SK-N-SH treated with all-trans-retinoic acid at 6 μM for 48 hours (cell line): ENCODE data around the gene KNSTRN.

ENCODE experiments used
- ATAC-seq: fragments of 200-7000 bp; cut with Tn5 transposase; 3 replicates; pipeline ENCODE4 v1.9.1; 2020; ENCODE audit warnings: mild to moderate bottlenecking, moderate library complexity
- ARNTL ChIP-seq: fragments of 450-650 bp; formaldehyde crosslinking; IDR thresholded peaks from 2 replicates; pipeline ENCODE4 v1.5.0; 2020; ENCODE audit warnings: low read depth, mild to moderate bottlenecking, moderate library complexity, borderline replicate concordance
- BACH2 ChIP-seq: fragments of 250-450 bp; sonication (Bioruptor Pico); IDR thresholded peaks from 2 replicates; pipeline ENCODE4 v1.9.0; 2021; ENCODE audit warnings: mild to moderate bottlenecking, borderline replicate concordance
- CSDC2 ChIP-seq: fragments of 250-450 bp; sonication (Bioruptor Pico); IDR thresholded peaks from 2 replicates; pipeline ENCODE4 v1.5.0; 2020; ENCODE audit warnings: mild to moderate bottlenecking, moderate library complexity
- GLIS3 ChIP-seq: fragments of 250-450 bp; sonication (Bioruptor Pico); IDR thresholded peaks from 2 replicates; pipeline ENCODE4 v1.5.0; 2020; ENCODE audit warnings: mild to moderate bottlenecking, moderate library complexity
- ISL1 ChIP-seq: fragments of 250-450 bp; sonication (Bioruptor Pico); IDR thresholded peaks from 2 replicates; pipeline ENCODE4 v2.1.2; 2022; ENCODE audit warnings: mild to moderate bottlenecking, moderate library complexity
- OSR1 ChIP-seq: fragments of 250-450 bp; sonication (Bioruptor Pico); IDR thresholded peaks from 2 replicates; pipeline ENCODE4 v1.8.0; 2022; ENCODE audit warnings: moderate library complexity, mild to moderate bottlenecking, inconsistent platforms
- PPARA ChIP-seq: fragments of 250-450 bp; sonication (Bioruptor Pico); IDR thresholded peaks from 2 replicates; pipeline ENCODE4 v1.5.0; 2020; ENCODE audit warnings: mild to moderate bottlenecking, borderline replicate concordance
- RARB ChIP-seq: fragments of 250-450 bp; sonication (Bioruptor Pico); IDR thresholded peaks from 2 replicates; pipeline ENCODE4 v1.8.0; 2021; ENCODE audit warnings: mild to moderate bottlenecking, moderate library complexity
- SNAI2 ChIP-seq: fragments of 250-450 bp; sonication (Bioruptor Pico); IDR thresholded peaks from 2 replicates; pipeline ENCODE4 v1.5.0; 2020; ENCODE audit warnings: mild to moderate bottlenecking, moderate library complexity
- TCF4 ChIP-seq: fragments of 250-450 bp; sonication (Bioruptor Pico); IDR thresholded peaks from 2 replicates; pipeline ENCODE4 v1.8.0; 2021; ENCODE audit warnings: mild to moderate bottlenecking, moderate library complexity, borderline replicate concordance
- TOX ChIP-seq: fragments of 250-450 bp; sonication (Bioruptor Pico); IDR thresholded peaks from 2 replicates; pipeline ENCODE4 v1.8.0; 2021; ENCODE audit warnings: mild to moderate bottlenecking, moderate library complexity, borderline replicate concordance
- ZC3H10 ChIP-seq: fragments of 250-450 bp; sonication (Bioruptor Pico); IDR thresholded peaks from 2 replicates; pipeline ENCODE4 v1.5.1; 2021; ENCODE audit warnings: mild to moderate bottlenecking, moderate library complexity
- ZFP30 ChIP-seq: fragments of 450-650 bp; formaldehyde crosslinking; IDR thresholded peaks from 2 replicates; pipeline ENCODE4 v1.5.0; 2022; ENCODE audit warnings: mild to moderate bottlenecking, moderate library complexity
- ZNF565 ChIP-seq: fragments of 450-650 bp; formaldehyde crosslinking; conservative IDR thresholded peaks from 2 replicates; pipeline ENCODE4 v1.5.0; 2020; ENCODE audit warnings: low read depth, mild to moderate bottlenecking, moderate library complexity
- ZNF70 ChIP-seq: fragments of 450-650 bp; formaldehyde crosslinking; IDR thresholded peaks from 2 replicates; pipeline ENCODE4 v1.5.0; 2020; ENCODE audit warnings: mild to moderate bottlenecking, moderate library complexity
- ZNF8 ChIP-seq: fragments of 450-650 bp; formaldehyde crosslinking; IDR thresholded peaks from 2 replicates; pipeline ENCODE4 v1.5.0; 2020; ENCODE audit warnings: mild to moderate bottlenecking, moderate library complexity
- TF ChIP-seq, protein P1 (sequence below): fragments of 250-450 bp; sonication (Bioruptor Pico); IDR thresholded peaks from 2 replicates; pipeline ENCODE4 v1.5.1; 2020; ENCODE audit warnings: low read depth, mild to moderate bottlenecking, moderate library complexity
- TF ChIP-seq, protein P2 (sequence below): fragments of 250-450 bp; sonication (Bioruptor Pico); IDR thresholded peaks from 2 replicates; pipeline ENCODE4 v1.5.1; 2021; ENCODE audit warnings: mild to moderate bottlenecking, moderate library complexity
- TF ChIP-seq, protein P3 (sequence below): fragments of 250-450 bp; sonication (Bioruptor Pico); IDR thresholded peaks from 2 replicates; pipeline ENCODE4 v1.8.0; 2020; ENCODE audit warnings: mild to moderate bottlenecking, moderate library complexity, borderline replicate concordance

The KNSTRN gene

DNA sequence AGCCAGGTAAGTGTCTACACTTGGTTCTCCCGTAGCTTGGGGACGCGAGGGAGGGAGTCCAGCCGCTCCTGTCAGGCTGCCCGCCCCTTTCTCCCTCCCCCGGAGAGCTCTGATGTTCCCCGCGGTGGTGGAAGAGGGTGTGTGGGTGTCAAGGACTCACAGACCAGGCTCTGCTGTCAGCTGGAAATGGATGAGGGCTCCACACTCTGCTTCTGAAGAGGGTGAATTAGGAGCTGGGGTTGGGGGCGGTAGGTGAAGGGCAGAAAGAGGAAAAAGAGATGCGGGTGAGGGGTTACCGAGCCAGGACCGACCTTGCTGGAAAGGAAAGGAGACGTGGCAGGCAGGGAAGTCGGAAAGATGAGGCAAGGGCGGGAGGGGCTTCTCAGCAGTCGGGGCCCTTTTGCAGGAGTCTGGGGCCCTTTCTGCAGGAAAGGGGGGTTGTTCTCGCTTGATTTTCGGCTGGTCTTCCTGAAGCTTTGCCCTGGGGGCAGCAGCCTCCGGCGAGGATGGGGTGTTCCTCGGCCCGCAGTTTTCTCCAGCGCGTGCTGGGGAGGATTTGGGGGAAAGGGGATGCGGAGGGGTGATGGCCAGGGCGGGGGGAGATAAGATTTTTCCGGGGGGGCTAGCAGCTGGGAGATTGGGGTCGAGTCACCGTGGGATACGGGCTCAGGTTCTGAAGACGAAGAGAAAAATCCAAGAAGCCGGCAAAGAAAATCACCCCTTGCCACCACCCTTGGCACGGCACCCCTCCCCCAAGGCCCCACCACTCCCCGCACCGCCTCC is 57.6 kb downstream of the KNSTRN start:
- peak; percentile 44 for ATAC-seq
- TF ChIP-seq, protein P1, sequence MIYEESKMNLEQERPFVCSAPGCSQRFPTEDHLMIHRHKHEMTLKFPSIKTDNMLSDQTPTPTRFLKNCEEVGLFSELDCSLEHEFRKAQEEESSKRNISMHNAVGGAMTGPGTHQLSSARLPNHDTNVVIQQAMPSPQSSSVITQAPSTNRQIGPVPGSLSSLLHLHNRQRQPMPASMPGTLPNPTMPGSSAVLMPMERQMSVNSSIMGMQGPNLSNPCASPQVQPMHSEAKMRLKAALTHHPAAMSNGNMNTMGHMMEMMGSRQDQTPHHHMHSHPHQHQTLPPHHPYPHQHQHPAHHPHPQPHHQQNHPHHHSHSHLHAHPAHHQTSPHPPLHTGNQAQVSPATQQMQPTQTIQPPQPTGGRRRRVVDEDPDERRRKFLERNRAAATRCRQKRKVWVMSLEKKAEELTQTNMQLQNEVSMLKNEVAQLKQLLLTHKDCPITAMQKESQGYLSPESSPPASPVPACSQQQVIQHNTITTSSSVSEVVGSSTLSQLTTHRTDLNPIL: no peak
- TF ChIP-seq, all 23 proteins: peak for 0

DNA sequence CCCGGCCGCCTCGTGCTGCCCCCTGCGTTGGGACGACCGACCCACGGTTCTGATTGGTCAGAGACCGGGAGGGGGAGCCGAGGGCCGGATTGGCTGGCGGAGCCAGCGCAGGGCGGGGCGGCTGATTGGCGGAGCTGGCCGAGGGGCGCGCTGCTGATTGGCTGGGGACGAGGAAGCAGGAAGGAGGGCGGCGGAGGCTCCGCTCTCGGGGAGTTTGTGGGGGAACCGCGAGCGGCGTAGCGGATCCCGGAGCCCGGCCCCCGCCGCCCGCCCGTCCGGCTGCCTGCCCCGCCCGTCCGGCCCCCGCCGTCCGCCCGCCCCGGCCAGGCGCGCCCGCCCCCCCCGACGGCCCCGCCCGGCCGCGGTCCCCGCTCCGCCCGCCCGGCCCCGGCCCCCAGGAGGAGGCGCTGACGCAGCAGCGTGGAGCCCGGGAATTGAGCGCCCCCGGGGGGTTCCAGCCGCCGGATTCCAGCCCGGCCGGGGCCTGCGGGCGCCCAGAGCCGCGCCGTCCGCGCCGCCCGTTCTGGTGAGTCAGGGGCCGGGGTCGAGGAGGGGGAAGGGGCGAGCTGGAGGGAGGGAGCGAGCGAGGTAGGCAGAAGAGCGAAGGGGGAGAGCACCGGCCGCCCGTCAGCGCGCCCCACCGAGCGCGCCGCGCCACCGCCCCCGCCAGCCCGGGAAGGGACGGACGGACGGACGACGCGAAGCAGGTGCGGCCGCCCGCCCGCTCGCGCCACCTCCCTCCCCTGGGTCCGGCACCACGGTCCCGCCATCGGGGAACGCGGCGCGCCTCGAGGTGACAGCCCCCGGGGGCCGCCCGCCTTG is 58.4 kb downstream of the KNSTRN start, which contains the start of gene BAHD1:
Gene BAHD1 (plus strand): TSS at position 211 of the 822 bp plus-strand sequence. CDS start 17,512 bp downstream, outside the sequence.
- peak; percentile 89 for ATAC-seq
- TF ChIP-seq, protein P1: no peak
- TF ChIP-seq ZNF8 (CRISPR knock-in tag): no peak
- TF ChIP-seq ARNTL (CRISPR knock-in tag): no peak
- TF ChIP-seq TCF4 (CRISPR knock-in tag): no peak
- no peak for TF ChIP-seq CSDC2 (CRISPR knock-in tag)
- TF ChIP-seq GLIS3 (CRISPR knock-in tag): no peak
- no peak for TF ChIP-seq PPARA (CRISPR knock-in tag)
- TF ChIP-seq OSR1 (CRISPR knock-in tag): no peak
- TF ChIP-seq, protein P2, sequence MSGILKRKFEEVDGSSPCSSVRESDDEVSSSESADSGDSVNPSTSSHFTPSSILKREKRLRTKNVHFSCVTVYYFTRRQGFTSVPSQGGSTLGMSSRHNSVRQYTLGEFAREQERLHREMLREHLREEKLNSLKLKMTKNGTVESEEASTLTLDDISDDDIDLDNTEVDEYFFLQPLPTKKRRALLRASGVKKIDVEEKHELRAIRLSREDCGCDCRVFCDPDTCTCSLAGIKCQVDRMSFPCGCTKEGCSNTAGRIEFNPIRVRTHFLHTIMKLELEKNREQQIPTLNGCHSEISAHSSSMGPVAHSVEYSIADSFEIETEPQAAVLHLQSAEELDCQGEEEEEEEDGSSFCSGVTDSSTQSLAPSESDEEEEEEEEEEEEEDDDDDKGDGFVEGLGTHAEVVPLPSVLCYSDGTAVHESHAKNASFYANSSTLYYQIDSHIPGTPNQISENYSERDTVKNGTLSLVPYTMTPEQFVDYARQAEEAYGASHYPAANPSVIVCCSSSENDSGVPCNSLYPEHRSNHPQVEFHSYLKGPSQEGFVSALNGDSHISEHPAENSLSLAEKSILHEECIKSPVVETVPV (CRISPR knock-in tag): no peak
- no peak for TF ChIP-seq TOX
- TF ChIP-seq ZFP30 (CRISPR knock-in tag): no peak
- no peak for TF ChIP-seq ZC3H10 (CRISPR knock-in tag)
- no peak for TF ChIP-seq ZNF70 (CRISPR knock-in tag)
- TF ChIP-seq ZNF565 (CRISPR knock-in tag): no peak

DNA sequence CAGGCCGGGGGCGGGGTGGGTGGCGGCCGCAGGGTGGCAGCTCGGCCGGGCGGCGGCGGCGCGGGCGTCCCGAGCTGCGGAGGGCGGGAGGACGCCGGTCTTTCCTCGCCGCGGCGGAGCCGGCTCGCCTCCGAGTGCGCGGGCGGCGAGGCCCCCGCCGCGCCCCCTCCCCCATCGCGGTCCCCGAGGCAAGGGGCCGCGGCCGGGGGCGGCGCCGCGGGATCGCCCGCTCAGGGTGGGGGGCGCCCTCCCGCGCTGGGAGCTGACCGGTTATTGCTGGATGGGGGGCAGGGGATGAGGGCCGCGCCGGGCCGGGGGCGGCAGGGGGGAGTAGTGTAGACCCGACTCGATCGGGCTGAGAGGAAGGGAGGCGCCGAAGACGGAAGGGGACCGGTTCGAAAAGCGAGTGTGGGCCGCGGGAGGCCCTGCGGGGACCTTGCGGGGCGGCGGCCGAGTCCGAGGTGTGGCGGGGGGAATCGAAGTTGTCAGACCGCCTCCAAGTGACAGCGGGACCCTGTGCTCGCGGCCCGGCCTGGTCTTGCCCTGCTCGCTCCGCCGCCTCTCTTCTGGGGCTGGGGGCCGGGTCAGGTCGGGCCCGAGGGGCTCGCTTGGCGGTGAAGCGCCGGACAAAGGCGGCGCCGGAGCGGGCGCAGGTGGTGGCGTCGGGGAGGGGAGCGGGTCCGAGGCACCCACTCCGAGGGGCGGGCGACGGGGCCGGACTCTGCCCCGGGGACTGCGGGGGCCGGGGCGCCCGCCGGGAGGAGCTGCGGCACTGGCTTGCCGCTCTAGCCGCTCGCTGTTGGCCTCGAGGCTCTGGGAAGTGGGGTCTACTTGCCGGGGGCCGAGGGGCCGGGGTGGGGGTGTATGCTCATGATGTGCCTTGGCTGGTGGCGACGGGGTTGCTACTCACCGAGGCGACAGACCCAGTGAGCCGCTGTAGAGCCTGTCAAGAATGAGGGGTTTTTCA is 59.3 kb downstream of the KNSTRN start:
- 0 out of 3 replicates have a peak, but pooled peaks have one; percentile 5 for ATAC-seq
- TF ChIP-seq CSDC2 (CRISPR knock-in tag): no peak
- TF ChIP-seq, all 23 proteins: peak for 0

DNA sequence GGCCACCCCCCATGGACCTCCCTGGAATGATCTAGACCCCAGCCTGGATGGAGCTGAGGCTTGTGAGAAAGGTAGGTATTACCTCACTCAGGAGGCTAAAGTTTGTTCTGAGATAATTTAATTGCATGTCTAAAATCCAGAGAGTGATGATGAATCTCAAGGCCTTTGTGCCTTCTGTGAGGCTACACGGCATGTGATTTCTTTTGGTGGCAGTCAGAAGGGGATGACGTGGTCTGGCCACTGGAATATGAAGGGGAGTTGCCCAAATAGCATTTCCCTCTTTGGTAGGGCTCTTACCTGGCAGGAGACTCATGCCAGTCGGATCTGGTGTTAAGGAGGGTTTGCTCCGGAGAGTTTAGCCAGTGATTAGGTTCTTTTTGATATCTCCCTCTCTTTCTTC is 60.7 kb downstream of the KNSTRN start:
- ATAC-seq: no peak
- no peak for TF ChIP-seq TOX
- no peak for TF ChIP-seq PPARA (CRISPR knock-in tag)
- TF ChIP-seq ISL1: no peak
- no peak for TF ChIP-seq TCF4 (CRISPR knock-in tag)
- no peak for TF ChIP-seq ZFP30 (CRISPR knock-in tag)
- no peak for TF ChIP-seq ARNTL (CRISPR knock-in tag)
- TF ChIP-seq, protein P1: no peak
- no peak for TF ChIP-seq ZC3H10 (CRISPR knock-in tag)
- TF ChIP-seq GLIS3 (CRISPR knock-in tag): no peak
- TF ChIP-seq RARB (CRISPR knock-in tag): no peak
- TF ChIP-seq OSR1 (CRISPR knock-in tag): no peak
- TF ChIP-seq BACH2: no peak
- TF ChIP-seq, protein P3, sequence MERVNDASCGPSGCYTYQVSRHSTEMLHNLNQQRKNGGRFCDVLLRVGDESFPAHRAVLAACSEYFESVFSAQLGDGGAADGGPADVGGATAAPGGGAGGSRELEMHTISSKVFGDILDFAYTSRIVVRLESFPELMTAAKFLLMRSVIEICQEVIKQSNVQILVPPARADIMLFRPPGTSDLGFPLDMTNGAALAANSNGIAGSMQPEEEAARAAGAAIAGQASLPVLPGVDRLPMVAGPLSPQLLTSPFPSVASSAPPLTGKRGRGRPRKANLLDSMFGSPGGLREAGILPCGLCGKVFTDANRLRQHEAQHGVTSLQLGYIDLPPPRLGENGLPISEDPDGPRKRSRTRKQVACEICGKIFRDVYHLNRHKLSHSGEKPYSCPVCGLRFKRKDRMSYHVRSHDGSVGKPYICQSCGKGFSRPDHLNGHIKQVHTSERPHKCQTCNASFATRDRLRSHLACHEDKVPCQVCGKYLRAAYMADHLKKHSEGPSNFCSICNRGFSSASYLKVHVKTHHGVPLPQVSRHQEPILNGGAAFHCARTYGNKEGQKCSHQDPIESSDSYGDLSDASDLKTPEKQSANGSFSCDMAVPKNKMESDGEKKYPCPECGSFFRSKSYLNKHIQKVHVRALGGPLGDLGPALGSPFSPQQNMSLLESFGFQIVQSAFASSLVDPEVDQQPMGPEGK (CRISPR knock-in tag): no peak
- TF ChIP-seq SNAI2 (CRISPR knock-in tag): no peak
- no peak for TF ChIP-seq CSDC2 (CRISPR knock-in tag)
